Esophagus squamous epithelium (tissue), 5 donors: ENCODE data around the gene CENPP. TPM values are rescaled to one million over a fixed set of nuclear protein-coding genes. Genes with fewer than 3 reads are reported as not detected.
A peak's percentile ranks its signal among the peaks of the same experiment; 100 is the strongest.

Source experiments
- DNase-seq: peaks from one replicate; lab custom pipeline; 2025; lab: John Stamatoyannopoulos, UW
- H3K27ac ChIP-seq, 4 donors: fragments of 200-600 bp; sonication (generic); one replicate each; pipeline ENCODE4 v1.5.1; 2016 to 2019; ENCODE audit warnings: mild to moderate bottlenecking in 1 of 4
- H3K27me3 ChIP-seq, 4 donors: fragments of 200-600 bp; sonication (generic); 1 replicate in 3 of 4; 2 replicates in 1 of 4; pipeline versions ENCODE4 v1.5.1 to v1.6.0; 2017 to 2021; ENCODE audit warnings: antibody characterized with exemption in 1 of 4
- H3K36me3 ChIP-seq, 3 donors: fragments of 200-600 bp; sonication (generic); one replicate each; pipeline ENCODE4 v1.5.1; 2016 to 2019
- H3K4me1 ChIP-seq, 3 donors: fragments of 200-600 bp; sonication (generic); one replicate each; pipeline ENCODE4 v1.5.1; 2017 to 2019
- H3K4me3 ChIP-seq, 4 donors: fragments of 200-600 bp; sonication (generic); 1 replicate in 3 of 4; 2 replicates in 1 of 4; pipeline ENCODE4 v1.5.1; 2016 to 2019; ENCODE audit warnings: mild to moderate bottlenecking in 2 of 4, moderate library complexity in 1 of 4
- H3K9me3 ChIP-seq, 3 donors: fragments of 200-600 bp; sonication (generic); one replicate each; pipeline ENCODE4 v1.5.1; 2016 to 2019
- POLR2A ChIP-seq, 4 donors: fragments of 450-650 bp; IDR thresholded peaks; one replicate each; pipeline ENCODE4 v1.6.1; 2017; ENCODE audit warnings: antibody characterized with exemption in 4 of 4, mild to moderate bottlenecking in 4 of 4, moderate library complexity in 3 of 4
- WGBS, 2 donors: methylation state at CpG; one replicate each; pipeline ENCODE4 v1.1.5; 2018; 5-methylcytosine and 5-hydroxymethylcytosine counted together
- intact Hi-C: fragments of 100-400 bp; cut with DNase I; formaldehyde crosslinking; loops from one replicate; pipeline ENCODE4 v1.15.0; 2022
- total RNA-seq, 4 donors: library from RNA; depleted of rRNA; stranded (reverse); fragments of >200 nt; gene quantifications; one replicate each; pipeline ENCODE4 v1.1.0, GENCODE V29; 2016
- TF ChIP-seq, protein P1 (sequence below), 6 experiments: fragments of 450-650 bp in 4 of 6; fragments of 200-600 bp in 2 of 6; sonication (generic) in 2 of 6; IDR thresholded peaks; one replicate each; pipeline ENCODE4 v1.5.1; 2016 to 2019; ENCODE audit warnings: antibody characterized with exemption in 6 of 6, mild to moderate bottlenecking in 4 of 6, moderate library complexity in 4 of 6
- donor health status: DM: yes; HTN: yes; CAD: no.

The CENPP gene
- total RNA-seq, 4 donors from 2014 or later = 6.0 to 10.7 (median 7.5) TPM

DNA sequence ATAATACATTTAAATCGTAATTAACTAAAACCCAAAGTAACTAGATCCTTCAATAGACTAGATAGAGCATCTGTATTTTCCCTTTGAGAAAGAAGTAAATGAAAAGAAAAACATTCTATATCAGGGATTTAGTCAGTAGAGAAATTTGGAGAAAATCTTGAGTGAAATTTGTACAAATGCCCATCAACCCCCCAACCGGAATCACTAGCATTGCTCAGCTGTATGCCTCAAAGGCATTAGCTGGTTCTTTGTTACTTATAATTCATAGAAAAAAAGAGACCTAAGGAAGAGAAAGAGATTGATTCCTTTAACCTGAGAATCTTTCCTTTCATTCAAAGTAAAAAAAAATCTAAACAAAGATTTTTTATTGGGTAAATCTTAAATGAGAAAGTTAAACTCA is 97.9 kb downstream of the CENPP start:
- Histone ChIP-seq H3K9me3 (no peaks in the 10 kb centered on the region), H3K27ac (peak overlapping the region in 1 of 4 donors; percentile 43), H3K36me3 (no peaks in the 10 kb centered on the region), H3K27me3 (no peaks in the 10 kb centered on the region), H3K4me1 (peaks cover 0 to 17% (median 0%) of the 10 kb centered on the region in 3 donors), H3K4me3 (peak overlapping the region in 3 of 4 donors; percentile 17 to 47 (median 29))
- no peak for DNase-seq
- TF ChIP-seq, protein P1, sequence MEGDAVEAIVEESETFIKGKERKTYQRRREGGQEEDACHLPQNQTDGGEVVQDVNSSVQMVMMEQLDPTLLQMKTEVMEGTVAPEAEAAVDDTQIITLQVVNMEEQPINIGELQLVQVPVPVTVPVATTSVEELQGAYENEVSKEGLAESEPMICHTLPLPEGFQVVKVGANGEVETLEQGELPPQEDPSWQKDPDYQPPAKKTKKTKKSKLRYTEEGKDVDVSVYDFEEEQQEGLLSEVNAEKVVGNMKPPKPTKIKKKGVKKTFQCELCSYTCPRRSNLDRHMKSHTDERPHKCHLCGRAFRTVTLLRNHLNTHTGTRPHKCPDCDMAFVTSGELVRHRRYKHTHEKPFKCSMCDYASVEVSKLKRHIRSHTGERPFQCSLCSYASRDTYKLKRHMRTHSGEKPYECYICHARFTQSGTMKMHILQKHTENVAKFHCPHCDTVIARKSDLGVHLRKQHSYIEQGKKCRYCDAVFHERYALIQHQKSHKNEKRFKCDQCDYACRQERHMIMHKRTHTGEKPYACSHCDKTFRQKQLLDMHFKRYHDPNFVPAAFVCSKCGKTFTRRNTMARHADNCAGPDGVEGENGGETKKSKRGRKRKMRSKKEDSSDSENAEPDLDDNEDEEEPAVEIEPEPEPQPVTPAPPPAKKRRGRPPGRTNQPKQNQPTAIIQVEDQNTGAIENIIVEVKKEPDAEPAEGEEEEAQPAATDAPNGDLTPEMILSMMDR (IDR thresholded peaks at IDR 0.05) = no peak
- no peak for TF ChIP-seq POLR2A (IDR thresholded peaks at IDR 0.05)
- WGBS, 2 donors = 63 to 87% methylated on average over 2 of the region's 2 CpGs
- intact Hi-C loops = no loop called here

DNA sequence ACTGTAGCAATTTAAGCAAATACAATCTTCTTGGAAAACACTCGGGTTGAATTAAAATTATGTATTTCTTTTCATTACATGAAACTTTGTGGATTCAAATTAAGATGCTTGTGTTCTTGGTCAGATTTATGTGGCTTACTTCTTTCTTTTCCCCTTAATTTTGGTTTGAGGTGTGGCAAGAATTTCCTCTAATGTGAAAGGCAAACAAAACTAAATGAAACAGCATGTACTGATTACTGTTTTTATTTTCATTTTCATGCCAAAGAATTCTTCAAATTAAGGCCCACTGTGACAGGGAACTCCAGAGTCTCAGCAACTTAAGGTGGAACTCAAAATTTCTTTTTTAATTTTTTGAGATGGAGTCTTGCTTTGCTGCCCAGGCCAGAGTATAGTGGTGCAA is 98.6 kb downstream of the CENPP start, which contains the start of gene OMD:
Gene OMD, minus strand, starts transcription at position 132 of the 400 bp plus-strand sequence. CDS start 6,913 bp downstream, outside the sequence.
- Histone ChIP-seq H3K27me3 (no peaks in the 10 kb centered on the region), H3K4me3 (peak within 1 kb of the TSS in 3 of 4 donors; percentile 17 to 47 (median 29)), H3K9me3 (no peaks in the 10 kb centered on the region), H3K36me3 (no peaks in the 10 kb centered on the region), H3K4me1 (peaks cover 0 to 17% (median 0%) of the 10 kb centered on the region in 3 donors), H3K27ac (peak within 1 kb of the TSS in 3 of 4 donors; percentile 43 to 49 (median 48))
- 50 to 56% methylated on average over 1 of the region's 1 CpG for WGBS, 2 donors
- intact Hi-C loops = no loop called here
- TF ChIP-seq, protein P1 (IDR thresholded peaks at IDR 0.05) = no peak
- DNase-seq = no peak

DNA sequence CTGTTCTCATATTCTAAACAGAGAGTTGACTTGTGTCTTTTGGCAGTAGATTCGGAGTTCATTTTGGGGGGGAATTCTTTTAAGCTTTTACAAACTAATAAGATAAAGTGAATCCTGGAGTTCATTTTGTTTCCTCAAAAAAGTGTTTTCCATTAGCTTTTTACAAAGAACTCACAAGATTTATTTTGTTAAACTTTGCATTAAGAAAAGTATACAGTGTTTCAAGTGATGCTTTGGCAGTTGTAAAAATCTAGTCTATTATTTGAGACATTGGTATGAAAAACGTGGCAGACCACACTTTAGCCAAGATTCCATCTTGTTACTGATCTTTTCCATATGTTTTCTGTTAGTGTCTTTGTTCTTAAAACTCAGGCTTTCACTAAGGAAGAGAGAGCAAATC is 99.7 kb downstream of the CENPP start:
- Histone ChIP-seq H3K27me3 (no peaks in the 10 kb centered on the region), H3K27ac (peak overlapping the region in 3 of 4 donors; percentile 43 to 49 (median 48)), H3K36me3 (no peaks in the 10 kb centered on the region), H3K9me3 (no peaks in the 10 kb centered on the region), H3K4me3 (no peak overlapping the region), H3K4me1 (peaks cover 0 to 17% (median 0%) of the 10 kb centered on the region in 3 donors)
- intact Hi-C loops = no loop called here
- no peak for TF ChIP-seq POLR2A (IDR thresholded peaks at IDR 0.05)
- TF ChIP-seq, protein P1 (IDR thresholded peaks at IDR 0.05) = no peak
- no peak for DNase-seq
- WGBS, 2 donors = 51 to 70% methylated on average over 2 of the region's 2 CpGs

DNA sequence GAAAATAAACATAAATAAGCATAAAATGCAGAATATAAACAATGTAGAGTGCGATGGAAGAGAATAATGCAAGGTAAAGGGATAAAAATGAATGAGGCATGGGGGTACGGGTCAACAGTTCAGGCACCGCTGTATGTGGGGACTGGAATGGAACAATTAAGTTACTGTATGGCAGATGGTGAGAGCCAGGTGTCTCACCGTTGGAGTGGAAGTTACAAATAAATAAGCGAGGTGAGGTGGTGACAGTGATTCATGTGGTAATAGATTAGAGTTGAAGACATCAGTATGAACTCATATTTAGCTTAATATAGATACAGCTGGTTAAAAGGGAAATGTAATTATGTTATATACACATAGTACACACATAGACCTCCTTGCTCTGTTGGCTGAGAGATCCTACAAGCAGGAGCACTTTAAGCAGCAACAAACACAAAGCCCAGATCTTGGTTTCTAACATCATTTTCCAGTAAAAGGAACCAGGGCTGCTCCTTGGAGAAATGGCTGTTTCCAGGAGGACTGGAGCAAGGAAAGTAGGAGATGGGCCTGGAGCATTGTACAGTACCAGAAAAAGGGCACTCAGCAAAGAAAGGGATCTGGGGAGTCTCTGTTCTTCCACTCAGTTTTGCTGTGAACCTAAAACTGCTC is 100.9 kb downstream of the CENPP start:
- H3K4me3 ChIP-seq = no peak overlapping the region

DNA sequence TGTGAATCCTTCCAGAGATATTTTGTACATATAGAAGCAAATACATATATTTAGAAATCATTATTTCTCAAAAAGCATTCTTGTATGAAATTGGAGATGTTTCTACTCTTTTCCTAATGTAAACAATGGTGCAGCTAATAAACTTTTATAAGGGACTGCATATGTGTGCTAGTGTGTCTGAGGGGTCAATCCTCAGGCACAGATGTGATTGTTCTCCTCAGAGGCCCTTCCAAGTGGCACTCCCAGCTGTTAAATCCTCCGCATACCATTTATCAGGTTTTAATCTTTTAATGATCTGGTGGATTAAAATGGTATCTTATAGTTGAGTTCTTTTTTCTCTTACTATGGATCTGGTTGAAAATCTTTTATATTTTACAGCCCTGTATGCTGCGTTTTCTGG is 104.1 kb downstream of the CENPP start:
- Histone ChIP-seq H3K4me1 (peaks cover 0 to 12% (median 0%) of the 10 kb centered on the region in 3 donors), H3K9me3 (no peaks in the 10 kb centered on the region), H3K27me3 (no peaks in the 10 kb centered on the region), H3K36me3 (no peaks in the 10 kb centered on the region), H3K27ac (no peak overlapping the region), H3K4me3 (no peak overlapping the region)
- DNase-seq = no peak
- TF ChIP-seq POLR2A (IDR thresholded peaks at IDR 0.05) = no peak
- TF ChIP-seq, protein P1 (IDR thresholded peaks at IDR 0.05) = no peak
- intact Hi-C loops = no loop called here
- WGBS, 2 donors = 90 to 92% methylated on average over 2 of the region's 2 CpGs

More for the DNA sequence above, 100.9 kb downstream of the CENPP start:
- WGBS, 2 donors = 74 to 81% methylated on average over 5 of the region's 5 CpGs
- H3K4me1 ChIP-seq = peaks cover 0 to 15% (median 0%) of the 10 kb centered on the region in 3 donors
- no peaks in the 10 kb centered on the region for H3K9me3 ChIP-seq
- no peaks in the 10 kb centered on the region for H3K36me3 ChIP-seq
- DNase-seq = no peak
- H3K27ac ChIP-seq = peak overlapping the region in 1 of 4 donors; percentile 43
- TF ChIP-seq, protein P1 (IDR thresholded peaks at IDR 0.05) = no peak
- TF ChIP-seq POLR2A (IDR thresholded peaks at IDR 0.05) = no peak
- no peaks in the 10 kb centered on the region for H3K27me3 ChIP-seq
- intact Hi-C loops = no loop called here
